Hypothalamus (tissue), 51 donors: Measurements from ENCODE around the gene ST3GAL3.

ENCODE experiments used
- DNase-seq, 51 donors: peaks; one replicate each; lab custom pipeline; 2025; lab: John Stamatoyannopoulos, UW

Gene ST3GAL3

GRCh38 chr1:43933386-43934100, 226.2 kb downstream of the ST3GAL3 start, which contains the start of gene ARTN:
TSS of gene ARTN (plus strand) at chr1:43933801. CDS start at chr1:43935657, 1,856 bp downstream.
- DNase-seq: no peak

GRCh38 chr1:43934101-43934985, 227.0 kb downstream of the ST3GAL3 start:
- DNase-seq: peak in 30 of 51 donors; percentile 11 to 74 (median 44)

GRCh38 chr1:43934986-43935324, 227.6 kb downstream of the ST3GAL3 start:
- no peak for DNase-seq

- DNase-seq: peak in 3 of 51 donors; percentile 19 to 50 (median 41)
These were observed 228.5 kb downstream of the ST3GAL3 start for GRCh38 chr1:43935711-43936427.

DNA sequence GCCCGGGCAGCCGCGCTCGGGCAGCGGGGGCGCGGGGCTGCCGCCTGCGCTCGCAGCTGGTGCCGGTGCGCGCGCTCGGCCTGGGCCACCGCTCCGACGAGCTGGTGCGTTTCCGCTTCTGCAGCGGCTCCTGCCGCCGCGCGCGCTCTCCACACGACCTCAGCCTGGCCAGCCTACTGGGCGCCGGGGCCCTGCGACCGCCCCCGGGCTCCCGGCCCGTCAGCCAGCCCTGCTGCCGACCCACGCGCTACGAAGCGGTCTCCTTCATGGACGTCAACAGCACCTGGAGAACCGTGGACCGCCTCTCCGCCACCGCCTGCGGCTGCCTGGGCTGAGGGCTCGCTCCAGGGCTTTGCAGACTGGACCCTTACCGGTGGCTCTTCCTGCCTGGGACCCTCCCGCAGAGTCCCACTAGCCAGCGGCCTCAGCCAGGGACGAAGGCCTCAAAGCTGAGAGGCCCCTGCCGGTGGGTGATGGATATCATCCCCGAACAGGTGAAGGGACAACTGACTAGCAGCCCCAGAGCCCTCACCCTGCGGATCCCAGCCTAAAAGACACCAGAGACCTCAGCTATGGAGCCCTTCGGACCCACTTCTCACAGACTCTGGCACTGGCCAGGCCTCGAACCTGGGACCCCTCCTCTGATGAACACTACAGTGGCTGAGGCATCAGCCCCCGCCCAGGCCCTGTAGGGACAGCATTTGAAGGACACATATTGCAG, 229.3 kb downstream of the ST3GAL3 start:
- peak in 14 of 51 donors; percentile 18 to 70 (median 32) for DNase-seq

- DNase-seq: no peak
These were observed 230.0 kb downstream of the ST3GAL3 start for GRCh38 chr1:43937179-43937865.

GRCh38 chr1:43938383-43938782, 231.0 kb downstream of the ST3GAL3 start:
- DNase-seq: no peak

- DNase-seq: peak in 13 of 51 donors; percentile 5 to 66 (median 36)
These were observed 231.7 kb downstream of the ST3GAL3 start for GRCh38 chr1:43938892-43939587.

GRCh38 chr1:43942411-43942810, 235.1 kb downstream of the ST3GAL3 start:
- no peak for DNase-seq

DNA sequence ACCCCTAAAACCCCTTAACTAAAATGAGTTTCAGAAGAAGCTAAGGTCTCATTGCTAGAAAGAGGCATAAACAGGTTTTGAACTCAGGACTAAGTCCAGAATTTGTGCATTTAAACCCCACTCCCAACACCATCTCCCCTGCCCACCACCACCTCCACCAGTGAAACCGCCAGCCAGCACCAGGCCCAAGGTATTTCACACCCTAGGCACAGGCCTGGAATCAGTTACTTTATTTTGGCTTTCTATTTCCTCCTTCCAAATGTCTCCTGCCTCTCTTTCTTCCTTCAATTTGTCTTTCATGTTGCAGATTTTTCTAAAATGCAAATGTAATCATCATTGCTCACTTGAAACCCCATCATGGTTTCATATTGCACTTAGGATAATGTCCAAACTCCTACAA, 237.5 kb downstream of the ST3GAL3 start:
- no peak for DNase-seq

GRCh38 chr1:43945674-43946235, 238.4 kb downstream of the ST3GAL3 start:
- peak in 1 of 51 donors; percentile 14 for DNase-seq

- DNase-seq: peak; percentile 58 to 99 (median 96)
These were observed 239.1 kb downstream of the ST3GAL3 start, which contains the start of gene IPO13 for GRCh38 chr1:43946236-43947060. TSS of gene IPO13 (plus strand) at chr1:43946950. CDS start at chr1:43947601, 651 bp downstream.

GRCh38 chr1:43947061-43947873, 239.9 kb downstream of the ST3GAL3 start:
- DNase-seq: peak in 8 of 51 donors; percentile 13 to 60 (median 32)

- DNase-seq: peak in 1 of 51 donors; percentile 38
These were observed 240.6 kb downstream of the ST3GAL3 start for GRCh38 chr1:43947874-43948437.

GRCh38 chr1:43949678-43950077, 242.3 kb downstream of the ST3GAL3 start:
- DNase-seq: peak in 2 of 51 donors; percentile 16 to 27
